ENCODE data around the gene SNX30.

Gene SNX30

GRCh38 chr9:112864403-112864802 is 113.8 kb downstream of the SNX30 start:
- no peak overlapping the region for H3K4me3 ChIP-seq (ENCODE audit: low read depth, low read length)
- TF ChIP-seq, protein P1, sequence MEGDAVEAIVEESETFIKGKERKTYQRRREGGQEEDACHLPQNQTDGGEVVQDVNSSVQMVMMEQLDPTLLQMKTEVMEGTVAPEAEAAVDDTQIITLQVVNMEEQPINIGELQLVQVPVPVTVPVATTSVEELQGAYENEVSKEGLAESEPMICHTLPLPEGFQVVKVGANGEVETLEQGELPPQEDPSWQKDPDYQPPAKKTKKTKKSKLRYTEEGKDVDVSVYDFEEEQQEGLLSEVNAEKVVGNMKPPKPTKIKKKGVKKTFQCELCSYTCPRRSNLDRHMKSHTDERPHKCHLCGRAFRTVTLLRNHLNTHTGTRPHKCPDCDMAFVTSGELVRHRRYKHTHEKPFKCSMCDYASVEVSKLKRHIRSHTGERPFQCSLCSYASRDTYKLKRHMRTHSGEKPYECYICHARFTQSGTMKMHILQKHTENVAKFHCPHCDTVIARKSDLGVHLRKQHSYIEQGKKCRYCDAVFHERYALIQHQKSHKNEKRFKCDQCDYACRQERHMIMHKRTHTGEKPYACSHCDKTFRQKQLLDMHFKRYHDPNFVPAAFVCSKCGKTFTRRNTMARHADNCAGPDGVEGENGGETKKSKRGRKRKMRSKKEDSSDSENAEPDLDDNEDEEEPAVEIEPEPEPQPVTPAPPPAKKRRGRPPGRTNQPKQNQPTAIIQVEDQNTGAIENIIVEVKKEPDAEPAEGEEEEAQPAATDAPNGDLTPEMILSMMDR (IDR thresholded peaks at IDR 0.05; ENCODE audit: insufficient read depth, low read depth, low read length, missing control alignments), result no peak
- DNase-seq (ENCODE audit: low read depth), result no peak

GRCh38 chr9:112864982-112865381 is 114.4 kb downstream of the SNX30 start:
- no peak for DNase-seq (ENCODE audit: low read depth)
- TF ChIP-seq, protein P1 (IDR thresholded peaks at IDR 0.05; ENCODE audit: insufficient read depth, low read depth, low read length, missing control alignments), result no peak

GRCh38 chr9:112866662-112867274 is 116.2 kb downstream of the SNX30 start:
- no peak for DNase-seq (ENCODE audit: low read depth)
- no peak overlapping the region for H3K4me3 ChIP-seq (ENCODE audit: low read depth, low read length)
- TF ChIP-seq, protein P1 (IDR thresholded peaks at IDR 0.05; ENCODE audit: insufficient read depth, low read depth, low read length, missing control alignments), result no peak

More at GRCh38 chr9:112864982-112865381, 114.4 kb downstream of the SNX30 start:
- H3K4me3 ChIP-seq (ENCODE audit: low read depth, low read length), result no peak overlapping the region

GRCh38 chr9:112867275-112867991 is 116.9 kb downstream of the SNX30 start:
- H3K4me3 ChIP-seq (ENCODE audit: low read depth, low read length), result no peak overlapping the region
- TF ChIP-seq, protein P1 (IDR thresholded peaks at IDR 0.05; ENCODE audit: insufficient read depth, low read depth, low read length, missing control alignments), result no peak
- peak; percentile 20 for DNase-seq (ENCODE audit: low read depth)

DNA sequence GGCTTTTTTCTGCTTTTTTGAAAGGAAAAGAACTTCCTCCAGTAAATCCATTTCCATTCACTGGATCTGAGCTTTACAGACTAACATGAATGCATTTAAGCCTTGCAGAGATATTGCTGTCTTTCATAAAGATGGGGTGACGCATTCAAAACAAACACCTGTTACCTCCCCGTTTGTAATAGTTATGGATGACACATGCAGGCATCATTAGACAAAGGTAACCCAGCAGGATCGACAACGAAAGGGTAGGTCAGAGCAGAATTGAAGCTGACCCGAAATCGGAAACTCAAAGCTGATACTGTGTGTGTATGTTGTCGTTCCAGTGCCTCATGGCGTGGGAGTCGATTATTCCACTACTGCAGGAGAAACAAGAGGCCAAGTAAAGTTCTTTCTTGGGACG is 117.9 kb downstream of the SNX30 start:
- no peak overlapping the region for H3K4me3 ChIP-seq (ENCODE audit: low read depth, low read length)
- DNase-seq (ENCODE audit: low read depth), result no peak
- TF ChIP-seq, protein P1 (IDR thresholded peaks at IDR 0.05; ENCODE audit: insufficient read depth, low read depth, low read length, missing control alignments), result no peak

GRCh38 chr9:112869041-112869529 is 118.5 kb downstream of the SNX30 start:
- TF ChIP-seq, protein P1 (IDR thresholded peaks at IDR 0.05; ENCODE audit: insufficient read depth, low read depth, low read length, missing control alignments), result no peak
- H3K4me3 ChIP-seq (ENCODE audit: low read depth, low read length), result no peak overlapping the region
- peak; percentile 52 for DNase-seq (ENCODE audit: low read depth)

Data from GM12865 (cell line).